ENCODE measurements around the gene PTPRQ.

Gene PTPRQ

DNA sequence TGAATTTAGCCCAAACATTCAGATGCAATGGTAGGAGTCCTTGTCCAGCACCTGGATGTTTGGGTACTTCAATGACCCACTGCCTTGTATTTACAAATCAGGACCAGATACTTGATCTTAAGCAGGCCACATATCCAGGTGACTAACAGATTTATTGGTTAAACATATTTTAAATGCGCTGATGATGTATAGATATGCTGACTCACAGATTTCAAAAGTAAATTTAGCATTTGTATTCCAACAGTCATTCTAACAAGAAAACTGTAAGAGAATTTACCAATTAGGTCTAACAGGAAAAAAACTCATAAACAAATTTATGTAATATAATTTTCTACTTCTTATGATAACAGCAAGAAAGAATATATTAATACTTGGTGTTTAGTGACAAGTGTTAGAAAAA lies 234.0 kb downstream of the PTPRQ start:
- Histone ChIP-seq H3K4me2 (ENCODE audit: low read depth, low read length) (no peak overlapping the region), H3F3A (ENCODE audit: insufficient read depth, low read length) (no peaks in the 10 kb centered on the region), H2AFZ (ENCODE audit: low read length) (no peak overlapping the region), H3K9ac (ENCODE audit: low read length) (no peak overlapping the region), H3K4me1 (ENCODE audit: low read length) (peaks cover 12% of the 10 kb centered on the region; the same call in 1 of the 2 replicates), H3K9me2 (replicated peaks; ENCODE audit: insufficient read depth, low read length) (no peaks in the 10 kb centered on the region), H3K27me3 (replicated peaks; ENCODE audit: insufficient read depth, low read length) (no peaks in the 10 kb centered on the region), H3K79me2 (ENCODE audit: low read length) (no peaks in the 10 kb centered on the region), H3K27ac (ENCODE audit: low read length) (no peak overlapping the region), H4K20me1 (ENCODE audit: insufficient read depth, low read length) (no peaks in the 10 kb centered on the region), H3K9me3 (replicated peaks; ENCODE audit: insufficient read depth, low read length) (no peaks in the 10 kb centered on the region), H3K4me3 (ENCODE audit: low read length) (no peak overlapping the region), H3K36me3 (replicated peaks; ENCODE audit: insufficient read depth, low read length) (no peaks in the 10 kb centered on the region)
- no peak for TF ChIP-seq EZH2 (optimal IDR thresholded peaks at IDR 0.05; ENCODE audit: low read depth, low read length)
- TF ChIP-seq, protein P1, sequence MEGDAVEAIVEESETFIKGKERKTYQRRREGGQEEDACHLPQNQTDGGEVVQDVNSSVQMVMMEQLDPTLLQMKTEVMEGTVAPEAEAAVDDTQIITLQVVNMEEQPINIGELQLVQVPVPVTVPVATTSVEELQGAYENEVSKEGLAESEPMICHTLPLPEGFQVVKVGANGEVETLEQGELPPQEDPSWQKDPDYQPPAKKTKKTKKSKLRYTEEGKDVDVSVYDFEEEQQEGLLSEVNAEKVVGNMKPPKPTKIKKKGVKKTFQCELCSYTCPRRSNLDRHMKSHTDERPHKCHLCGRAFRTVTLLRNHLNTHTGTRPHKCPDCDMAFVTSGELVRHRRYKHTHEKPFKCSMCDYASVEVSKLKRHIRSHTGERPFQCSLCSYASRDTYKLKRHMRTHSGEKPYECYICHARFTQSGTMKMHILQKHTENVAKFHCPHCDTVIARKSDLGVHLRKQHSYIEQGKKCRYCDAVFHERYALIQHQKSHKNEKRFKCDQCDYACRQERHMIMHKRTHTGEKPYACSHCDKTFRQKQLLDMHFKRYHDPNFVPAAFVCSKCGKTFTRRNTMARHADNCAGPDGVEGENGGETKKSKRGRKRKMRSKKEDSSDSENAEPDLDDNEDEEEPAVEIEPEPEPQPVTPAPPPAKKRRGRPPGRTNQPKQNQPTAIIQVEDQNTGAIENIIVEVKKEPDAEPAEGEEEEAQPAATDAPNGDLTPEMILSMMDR (IDR thresholded peaks at IDR 0.05; ENCODE audit: low read length): no peak
- TF ChIP-seq EZH2phosphoT487 (IDR thresholded peaks at IDR 0.05; ENCODE audit: low read length): no peak
- no peak for DNase-seq

DNA sequence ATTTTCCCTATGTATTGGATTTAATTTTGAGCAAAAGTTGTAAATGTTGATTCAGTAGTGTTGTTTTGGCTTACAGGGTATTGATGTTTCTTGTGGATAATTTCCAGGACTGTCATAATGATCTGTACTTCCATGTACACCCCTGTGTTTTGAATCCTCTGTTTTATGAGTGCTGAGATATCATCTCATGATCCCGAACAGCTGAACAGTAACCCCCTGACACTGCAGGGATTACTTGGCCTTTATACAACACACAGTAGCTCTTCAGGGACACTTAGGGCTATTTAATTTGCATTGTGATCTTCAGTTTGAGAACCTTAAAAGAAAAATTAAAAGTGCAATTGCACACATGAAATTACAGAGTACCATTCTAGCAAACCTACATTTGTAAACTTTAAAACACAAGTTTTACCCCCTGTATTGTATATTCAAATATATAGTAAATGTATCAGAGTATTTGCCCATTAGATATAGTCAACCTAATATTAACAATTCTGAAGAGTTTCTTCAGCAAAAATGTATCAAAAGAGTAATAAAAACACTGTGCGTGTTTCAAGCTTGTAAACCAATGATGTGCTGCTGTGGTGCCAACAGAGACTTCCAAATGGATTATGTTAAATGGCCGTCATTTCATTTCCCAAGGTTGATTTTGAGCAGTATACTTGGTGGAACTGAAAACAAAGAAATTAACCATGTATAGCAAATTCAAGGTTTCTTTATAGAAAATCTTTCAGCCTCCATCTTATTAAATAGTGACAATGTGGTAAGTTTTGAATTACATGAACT lies 235.5 kb downstream of the PTPRQ start:
- Histone ChIP-seq H3K27ac (ENCODE audit: low read length) (no peak overlapping the region), H3K79me2 (ENCODE audit: low read length) (no peaks in the 10 kb centered on the region), H3K9ac (ENCODE audit: low read length) (no peak overlapping the region), H3F3A (ENCODE audit: insufficient read depth, low read length) (no peaks in the 10 kb centered on the region), H3K27me3 (replicated peaks; ENCODE audit: insufficient read depth, low read length) (no peaks in the 10 kb centered on the region), H3K4me2 (ENCODE audit: low read depth, low read length) (no peak overlapping the region), H4K20me1 (ENCODE audit: insufficient read depth, low read length) (no peaks in the 10 kb centered on the region), H3K9me3 (replicated peaks; ENCODE audit: insufficient read depth, low read length) (no peaks in the 10 kb centered on the region), H2AFZ (ENCODE audit: low read length) (no peak overlapping the region), H3K4me3 (ENCODE audit: low read length) (no peak overlapping the region), H3K4me1 (ENCODE audit: low read length) (peaks cover 12% of the 10 kb centered on the region; the same call in 1 of the 2 replicates), H3K9me2 (replicated peaks; ENCODE audit: insufficient read depth, low read length) (no peaks in the 10 kb centered on the region), H3K36me3 (replicated peaks; ENCODE audit: insufficient read depth, low read length) (no peaks in the 10 kb centered on the region)
- no peak for TF ChIP-seq EZH2 (optimal IDR thresholded peaks at IDR 0.05; ENCODE audit: low read depth, low read length)
- TF ChIP-seq, protein P1 (IDR thresholded peaks at IDR 0.05; ENCODE audit: low read length): no peak
- no peak for TF ChIP-seq EZH2phosphoT487 (IDR thresholded peaks at IDR 0.05; ENCODE audit: low read length)
- no peak for DNase-seq

DNA sequence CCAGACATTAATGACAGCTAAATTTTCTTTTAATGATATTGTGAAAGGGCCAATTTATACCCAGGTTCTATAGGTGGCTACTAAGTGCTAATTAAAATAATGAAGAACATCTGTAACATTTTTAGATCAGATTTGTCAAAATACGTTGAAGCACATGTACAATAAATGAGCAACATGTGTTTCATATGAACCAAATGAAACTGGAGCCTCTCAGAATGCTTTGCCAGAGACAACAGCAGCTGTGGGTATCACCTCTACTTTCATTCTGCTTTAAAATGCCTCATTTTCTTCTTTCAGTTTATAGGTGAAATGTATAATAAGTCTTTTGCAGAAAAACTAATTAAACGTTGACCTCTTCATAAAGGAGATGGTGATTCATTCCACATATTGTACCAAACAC lies 237.3 kb downstream of the PTPRQ start:
- H2AFZ ChIP-seq (ENCODE audit: low read length): no peak overlapping the region
- H3K79me2 ChIP-seq (ENCODE audit: low read length): no peaks in the 10 kb centered on the region
- TF ChIP-seq, protein P1 (IDR thresholded peaks at IDR 0.05; ENCODE audit: low read length): no peak
- TF ChIP-seq EZH2 (optimal IDR thresholded peaks at IDR 0.05; ENCODE audit: low read depth, low read length) (no peak), EZH2phosphoT487 (IDR thresholded peaks at IDR 0.05; ENCODE audit: low read length) (no peak)
- peak; percentile 76 for DNase-seq
- no peaks in the 10 kb centered on the region for H3K27me3 ChIP-seq (replicated peaks; ENCODE audit: insufficient read depth, low read length)
- no peaks in the 10 kb centered on the region for H3K36me3 ChIP-seq (replicated peaks; ENCODE audit: insufficient read depth, low read length)
- peak overlapping the region; percentile 17; the same call in 1 of the 2 replicates for H3K4me2 ChIP-seq (ENCODE audit: low read depth, low read length)
- H3K9me2 ChIP-seq (replicated peaks; ENCODE audit: insufficient read depth, low read length): no peaks in the 10 kb centered on the region
- no peak overlapping the region for H3K4me3 ChIP-seq (ENCODE audit: low read length)
- H3K27ac ChIP-seq (ENCODE audit: low read length): no peak overlapping the region
- H3K4me1 ChIP-seq (ENCODE audit: low read length): peaks cover 12% of the 10 kb centered on the region; the same call in 1 of the 2 replicates
- no peak overlapping the region for H3K9ac ChIP-seq (ENCODE audit: low read length)
- H3F3A ChIP-seq (ENCODE audit: insufficient read depth, low read length): no peaks in the 10 kb centered on the region
- no peaks in the 10 kb centered on the region for H3K9me3 ChIP-seq (replicated peaks; ENCODE audit: insufficient read depth, low read length)
- H4K20me1 ChIP-seq (ENCODE audit: insufficient read depth, low read length): no peaks in the 10 kb centered on the region

Measured in MM.1S (cell line).